Activated T-helper 2 cell treated with anti-CD3 and anti-CD28 coated beads, Interferon-gamma antibody, Interleukin-2, Interleukin-4, amounts not matched to agents 10 μg/mL and 5 μg/mL and 100 μg/mL, durations not matched to agents 14 hours and 24 hours and 36 hours (primary cell): ENCODE data around the gene TBC1D22A. TPM values are rescaled to one million over a fixed set of nuclear protein-coding genes. Genes with fewer than 3 reads are reported as not detected.
"Not testable (repeated sequence)": the region's sequence is repeated elsewhere in the genome, so short reads cannot be mapped to it uniquely, and the experiment has no call there.

ENCODE experiments used
- DNase-seq: peaks from one replicate; pipeline ENCODE4 v3.0.0; 2021; ENCODE audit warnings: low spot score
- H3K27ac Mint-ChIP-seq: one replicate; pipeline ENCODE4 v1.8.0; 2021; ENCODE audit warnings: mixed read lengths
- H3K27me3 Mint-ChIP-seq: one replicate; pipeline ENCODE4 v1.8.0; 2021; ENCODE audit warnings: low read depth, mixed read lengths
- H3K36me3 Mint-ChIP-seq: one replicate; pipeline ENCODE4 v1.8.0; 2021; ENCODE audit warnings: low read depth, mixed read lengths
- H3K4me1 Mint-ChIP-seq: one replicate; pipeline ENCODE4 v1.8.0; 2021; ENCODE audit warnings: low read depth, mixed read lengths
- H3K4me3 Mint-ChIP-seq: one replicate; pipeline ENCODE4 v1.8.0; 2021; ENCODE audit warnings: low read depth, mild to moderate bottlenecking, moderate library complexity, mixed read lengths
- H3K9me3 Mint-ChIP-seq: one replicate; pipeline ENCODE4 v1.8.0; 2021; ENCODE audit warnings: mixed read lengths
- intact Hi-C: fragments of 100-400 bp; cut with micrococcal nuclease; formaldehyde crosslinking; loops from one replicate; pipeline ENCODE4 v1.15.1; 2023
- total RNA-seq: library from RNA; stranded (reverse); gene quantifications from 2 replicates; pipeline ENCODE4 v1.2.3, GENCODE V29; 2022

TBC1D22A gene
- total RNA-seq, 1 donor from 2014 or later: 34.8 TPM

- no peak overlapping the region for H3K4me3 Mint-ChIP-seq
These were observed 31.0 kb upstream of the TBC1D22A start for GRCh38 chr22:46731246-46732040.

GRCh38 chr22:46732041-46732379 is 30.4 kb upstream of the TBC1D22A start:
- DNase-seq: no peak
- peaks cover 37% of the 10 kb centered on the region for H3K4me1 Mint-ChIP-seq
- H3K36me3 Mint-ChIP-seq: peaks cover 40% of the 10 kb centered on the region
- H3K4me3 Mint-ChIP-seq: no peak overlapping the region
- H3K27me3 Mint-ChIP-seq: no peaks in the 10 kb centered on the region
- no peak overlapping the region for H3K27ac Mint-ChIP-seq
- H3K9me3 Mint-ChIP-seq: no peaks in the 10 kb centered on the region
- intact Hi-C loops: no loop called here

More at GRCh38 chr22:46731246-46732040, 31.0 kb upstream of the TBC1D22A start:
- DNase-seq: no peak
- Mint-ChIP-seq H3K36me3 (peaks cover 38% of the 10 kb centered on the region), H3K9me3 (no peaks in the 10 kb centered on the region), H3K27ac (peak overlapping the region; percentile 38), H3K27me3 (no peaks in the 10 kb centered on the region), H3K4me1 (peaks cover 32% of the 10 kb centered on the region)
- intact Hi-C loops: no loop called here

- peaks cover 40% of the 10 kb centered on the region for H3K36me3 Mint-ChIP-seq
- no peaks in the 10 kb centered on the region for H3K27me3 Mint-ChIP-seq
- H3K9me3 Mint-ChIP-seq: no peaks in the 10 kb centered on the region
- no peak for DNase-seq
- intact Hi-C loops: no loop called here
- no peak overlapping the region for H3K4me3 Mint-ChIP-seq
- peaks cover 40% of the 10 kb centered on the region for H3K4me1 Mint-ChIP-seq
- H3K27ac Mint-ChIP-seq: no peak overlapping the region
These were observed 29.9 kb upstream of the TBC1D22A start for GRCh38 chr22:46732513-46732912.

- H3K27me3 Mint-ChIP-seq, DNase-seq, H3K4me3 Mint-ChIP-seq, H3K9me3 Mint-ChIP-seq, intact Hi-C loops: not testable (repeated sequence)
- Mint-ChIP-seq H3K36me3 (peaks cover 31% of the 10 kb centered on the region), H3K27ac (peak overlapping the region; percentile 12), H3K4me1 (peaks cover 45% of the 10 kb centered on the region)
These were observed 28.2 kb upstream of the TBC1D22A start for GRCh38 chr22:46734213-46734722.

GRCh38 chr22:46734830-46735453 is 27.5 kb upstream of the TBC1D22A start:
- intact Hi-C loops: loop anchor here (5.0 kb wide), 1 partner anchor 57 kb away; no protein-coding TSS in a partner anchor
- peak overlapping the region; percentile 72 for H3K27ac Mint-ChIP-seq
- DNase-seq: no peak
- no peaks in the 10 kb centered on the region for H3K9me3 Mint-ChIP-seq
- H3K36me3 Mint-ChIP-seq: peaks cover 28% of the 10 kb centered on the region
- H3K27me3 Mint-ChIP-seq: no peaks in the 10 kb centered on the region
- peaks cover 45% of the 10 kb centered on the region for H3K4me1 Mint-ChIP-seq
- H3K4me3 Mint-ChIP-seq: peak overlapping the region; percentile 100

- no peak for DNase-seq
- intact Hi-C loops: loop anchor here (5.0 kb wide), 1 partner anchor 56 kb away; no protein-coding TSS in a partner anchor
- no peaks in the 10 kb centered on the region for H3K9me3 Mint-ChIP-seq
- peak overlapping the region; percentile 100 for H3K4me3 Mint-ChIP-seq
- H3K36me3 Mint-ChIP-seq: peaks cover 25% of the 10 kb centered on the region
- peaks cover 39% of the 10 kb centered on the region for H3K4me1 Mint-ChIP-seq
- peak overlapping the region; percentile 72 for H3K27ac Mint-ChIP-seq
- no peaks in the 10 kb centered on the region for H3K27me3 Mint-ChIP-seq
These were observed 26.5 kb upstream of the TBC1D22A start for GRCh38 chr22:46735747-46736608.

- H3K9me3 Mint-ChIP-seq: no peaks in the 10 kb centered on the region
- H3K36me3 Mint-ChIP-seq: peaks cover 20% of the 10 kb centered on the region
- peaks cover 36% of the 10 kb centered on the region for H3K4me1 Mint-ChIP-seq
- no peaks in the 10 kb centered on the region for H3K27me3 Mint-ChIP-seq
- H3K4me3 Mint-ChIP-seq: peak overlapping the region; percentile 100
- intact Hi-C loops: loop anchor here (5.0 kb wide), 1 partner anchor 56 kb away; no protein-coding TSS in a partner anchor
- no peak for DNase-seq
- peak overlapping the region; percentile 99 for H3K27ac Mint-ChIP-seq
These were observed 25.7 kb upstream of the TBC1D22A start for GRCh38 chr22:46736705-46737104.

- Mint-ChIP-seq H3K4me3 (peak overlapping the region; percentile 100), H3K36me3 (peaks cover 18% of the 10 kb centered on the region), H3K27ac (peak overlapping the region; percentile 99), H3K27me3 (no peaks in the 10 kb centered on the region), H3K4me1 (peaks cover 34% of the 10 kb centered on the region), H3K9me3 (no peaks in the 10 kb centered on the region)
- peak; percentile 38 for DNase-seq
- intact Hi-C loops: loop anchor here (5.0 kb wide), 1 partner anchor 55 kb away; no protein-coding TSS in a partner anchor
These were observed 25.1 kb upstream of the TBC1D22A start for GRCh38 chr22:46737105-46737975.

GRCh38 chr22:46737976-46738646 is 24.3 kb upstream of the TBC1D22A start, which contains the start of gene CERK:
TSS of gene CERK (minus strand) at chr22:46738252. CDS start at chr22:46738148, 104 bp downstream.
- Mint-ChIP-seq H3K27me3 (no peaks in the 10 kb centered on the region), H3K4me1 (peaks cover 34% of the 10 kb centered on the region), H3K27ac (peak within 1 kb of the TSS; percentile 99), H3K4me3 (peak within 1 kb of the TSS; percentile 100), H3K9me3 (peaks cover 6% of the 10 kb centered on the region), H3K36me3 (peaks cover 23% of the 10 kb centered on the region)
- DNase-seq: peak; percentile 62
- intact Hi-C loops: loop anchor here (1.0 to 5.0 kb wide), 4 partner anchors 54 to 85 kb away; no protein-coding TSS in a partner anchor

- intact Hi-C loops: loop anchor here (1.0 to 5.0 kb wide), 5 partner anchors 24 to 86 kb away; partner anchors contain the start of gene TBC1D22A
- H3K9me3 Mint-ChIP-seq: peaks cover 7% of the 10 kb centered on the region
- H3K27ac Mint-ChIP-seq: peak overlapping the region; percentile 67
- H3K4me3 Mint-ChIP-seq: peak overlapping the region; percentile 86
- no peaks in the 10 kb centered on the region for H3K27me3 Mint-ChIP-seq
- peaks cover 23% of the 10 kb centered on the region for H3K36me3 Mint-ChIP-seq
- no peak for DNase-seq
- H3K4me1 Mint-ChIP-seq: peaks cover 34% of the 10 kb centered on the region
These were observed 23.8 kb upstream of the TBC1D22A start for GRCh38 chr22:46738647-46739093.
